ENCODE results near the gene IL6ST. TPM values are rescaled to one million over a fixed set of nuclear protein-coding genes. Genes with fewer than 3 reads are reported as not detected.
"Not testable (repeated sequence)": the region's sequence is repeated elsewhere in the genome, so short reads cannot be mapped to it uniquely, and the experiment has no call there.

Gene IL6ST
- total RNA-seq, 1 donor: 458 TPM

DNA sequence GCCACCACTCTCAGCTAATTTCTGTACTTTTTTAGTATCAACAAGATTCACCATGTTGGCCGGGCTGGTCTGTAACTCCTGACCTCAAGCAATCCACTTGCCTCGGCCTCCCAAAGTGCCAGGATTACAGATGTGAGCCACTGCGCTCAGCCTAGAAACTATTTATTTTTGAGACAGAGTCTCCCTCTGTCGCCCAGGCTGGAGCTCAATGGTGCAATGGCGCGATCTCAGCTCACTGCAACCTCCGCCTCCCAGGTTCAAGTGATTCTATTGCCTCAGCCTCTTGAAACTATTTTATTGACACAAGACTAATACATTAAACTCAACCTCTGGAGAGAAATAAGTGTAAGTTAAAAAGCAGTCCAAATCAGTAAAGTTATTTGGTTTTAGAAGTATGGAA is 34.0 kb downstream of the IL6ST start:
- H3K27me3 ChIP-seq (ENCODE audit: insufficient read depth, low read length): no peaks in the 10 kb centered on the region
- H3K9me3 ChIP-seq (ENCODE audit: low read depth, low read length): no peaks in the 10 kb centered on the region
- no peak overlapping the region for H3K4me3 ChIP-seq (ENCODE audit: low read length)
- no peaks in the 10 kb centered on the region for H3K4me1 ChIP-seq (ENCODE audit: insufficient read depth, low read length)

DNA sequence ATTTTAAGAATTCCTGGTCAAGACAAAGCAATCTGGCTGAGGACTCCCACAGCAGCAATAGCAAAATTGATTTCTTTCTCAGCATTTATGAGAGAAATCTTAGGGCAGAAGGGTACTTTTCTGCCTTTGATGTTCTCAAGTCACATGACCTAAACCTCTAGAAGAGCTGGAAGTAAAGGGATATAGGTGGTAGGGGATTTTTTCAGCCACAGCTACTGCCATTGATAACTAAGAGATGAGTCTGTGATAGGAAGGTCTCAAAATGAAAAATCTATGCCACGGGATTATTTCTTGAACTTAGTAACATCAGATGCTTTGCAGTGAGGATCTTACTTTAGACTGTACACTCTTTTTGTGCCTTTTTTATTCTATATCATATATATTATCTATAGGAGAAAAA is 35.6 kb downstream of the IL6ST start:
- Histone ChIP-seq H3K4me1 (ENCODE audit: insufficient read depth, low read length) (no peaks in the 10 kb centered on the region), H3K9me3 (ENCODE audit: low read depth, low read length) (no peaks in the 10 kb centered on the region), H3K27me3 (ENCODE audit: insufficient read depth, low read length) (no peaks in the 10 kb centered on the region), H3K4me3 (ENCODE audit: low read length) (no peak overlapping the region)

DNA sequence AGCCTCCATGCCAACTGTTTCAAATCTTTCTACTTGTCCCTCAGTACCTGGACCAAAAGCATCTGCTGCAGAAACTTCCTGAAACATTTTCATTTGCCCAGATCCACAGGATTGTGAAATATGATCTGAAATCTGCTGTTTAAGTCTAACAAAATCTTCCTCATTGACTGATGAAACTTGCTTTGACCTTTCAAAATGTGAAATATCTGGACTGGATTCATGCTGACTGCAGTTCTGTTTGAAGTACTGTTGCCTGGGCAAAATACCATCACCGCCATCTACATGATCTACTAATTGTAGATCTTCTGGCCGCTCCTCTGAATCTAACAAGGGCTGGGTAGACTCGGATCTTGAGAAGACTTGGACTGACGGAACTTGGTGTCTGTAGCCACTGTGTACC is 53.6 kb downstream of the IL6ST start:
- not testable (repeated sequence) for H3K4me3 ChIP-seq (ENCODE audit: low read length); H3K27me3 ChIP-seq (ENCODE audit: insufficient read depth, low read length); H3K9me3 ChIP-seq (ENCODE audit: low read depth, low read length); H3K4me1 ChIP-seq (ENCODE audit: insufficient read depth, low read length)

DNA sequence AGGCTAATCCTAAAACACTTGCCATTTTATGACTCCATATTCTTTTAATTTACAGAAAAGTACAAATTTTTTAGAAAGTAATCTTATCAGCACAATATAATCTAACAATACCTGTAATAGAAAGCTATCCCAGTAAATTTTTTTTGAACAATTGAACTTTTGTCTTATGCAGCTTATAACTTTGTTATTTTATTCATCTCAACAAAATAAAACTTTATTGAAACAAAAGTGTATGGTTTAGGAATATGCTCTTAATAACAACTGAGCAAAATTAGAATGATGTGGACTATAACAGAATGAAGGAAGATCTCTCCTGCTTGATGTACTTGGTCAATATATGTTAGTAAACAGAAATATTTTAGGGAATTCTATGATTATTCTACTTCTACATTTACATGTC is 57.2 kb downstream of the IL6ST start:
- not testable (repeated sequence) for H3K9me3 ChIP-seq (ENCODE audit: low read depth, low read length); H3K4me3 ChIP-seq (ENCODE audit: low read length); H3K27me3 ChIP-seq (ENCODE audit: insufficient read depth, low read length); H3K4me1 ChIP-seq (ENCODE audit: insufficient read depth, low read length)

DNA sequence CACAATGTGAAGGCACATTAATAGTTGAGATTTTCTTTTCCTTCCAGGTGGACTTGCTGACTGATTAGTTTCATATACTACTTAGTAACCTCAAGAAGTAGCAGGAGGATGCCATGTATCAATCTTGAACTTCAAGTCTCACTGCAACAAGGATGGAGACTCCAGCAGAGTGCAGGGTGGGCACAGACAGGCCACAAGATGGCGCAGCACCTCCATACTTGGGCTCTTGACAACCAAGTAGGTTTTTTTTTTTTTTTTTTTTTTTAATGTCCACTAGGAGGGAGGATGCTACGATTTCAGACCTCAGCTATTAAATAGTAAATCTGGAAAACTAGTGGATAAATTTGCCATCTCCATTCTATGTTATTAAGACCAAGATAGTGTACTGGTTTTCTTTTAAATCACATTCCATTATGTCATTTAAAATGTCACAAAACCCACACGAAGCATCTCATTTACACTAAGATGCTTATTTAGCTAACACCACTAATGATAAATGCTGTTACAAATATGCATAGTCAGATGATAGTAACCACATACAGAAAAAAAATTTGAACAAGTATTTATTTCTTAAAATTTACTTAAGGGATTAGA is 58.6 kb downstream of the IL6ST start:
- Histone ChIP-seq H3K27me3 (ENCODE audit: insufficient read depth, low read length) (no peaks in the 10 kb centered on the region), H3K4me3 (ENCODE audit: low read length) (no peak overlapping the region), H3K9me3 (ENCODE audit: low read depth, low read length) (no peaks in the 10 kb centered on the region), H3K4me1 (ENCODE audit: insufficient read depth, low read length) (no peaks in the 10 kb centered on the region)

DNA sequence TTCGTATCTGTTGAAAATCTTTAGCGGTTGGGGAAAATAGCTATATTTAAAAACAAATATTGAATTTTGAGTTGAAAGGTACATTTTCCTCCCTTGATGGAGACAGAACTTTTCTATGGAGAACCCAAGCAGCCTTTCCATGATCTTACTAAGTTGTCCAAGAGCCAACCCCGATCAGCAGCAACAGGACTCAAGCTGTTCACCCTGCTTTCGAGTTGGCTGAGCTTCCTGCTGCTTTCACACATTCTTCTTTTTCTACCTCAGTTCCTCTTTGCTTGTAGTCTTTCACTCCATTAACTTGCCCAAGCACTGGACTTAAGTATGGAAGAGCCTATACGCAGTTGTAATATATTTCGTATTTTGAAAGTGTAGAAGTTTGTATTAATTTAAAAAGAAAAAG is 59.4 kb downstream of the IL6ST start:
- Histone ChIP-seq H3K4me3 (ENCODE audit: low read length) (no peak overlapping the region), H3K9me3 (ENCODE audit: low read depth, low read length) (no peaks in the 10 kb centered on the region), H3K27me3 (ENCODE audit: insufficient read depth, low read length) (no peaks in the 10 kb centered on the region), H3K4me1 (ENCODE audit: insufficient read depth, low read length) (no peaks in the 10 kb centered on the region)

DNA sequence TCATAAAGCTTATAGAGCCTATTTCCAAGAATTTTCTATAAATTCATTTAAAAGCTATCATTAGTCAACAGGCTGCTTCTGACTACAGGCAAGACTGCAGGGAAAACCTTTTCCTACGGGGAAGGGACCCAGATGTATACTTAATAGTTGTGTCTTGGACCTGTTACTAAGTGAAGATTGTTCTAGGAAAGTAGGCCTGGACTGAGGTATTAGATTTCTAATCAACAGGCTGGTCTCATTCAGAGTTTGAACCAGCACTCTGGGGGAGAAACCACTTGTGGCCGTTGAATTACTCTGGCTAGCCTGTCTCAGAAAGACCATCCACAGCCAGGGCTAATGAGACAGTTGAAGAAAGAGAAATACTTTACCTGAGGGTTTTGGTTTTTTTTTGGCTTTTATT is 60.0 kb downstream of the IL6ST start:
- no peaks in the 10 kb centered on the region for H3K9me3 ChIP-seq (ENCODE audit: low read depth, low read length)
- H3K4me1 ChIP-seq (ENCODE audit: insufficient read depth, low read length): no peaks in the 10 kb centered on the region
- H3K4me3 ChIP-seq (ENCODE audit: low read length): no peak overlapping the region
- no peaks in the 10 kb centered on the region for H3K27me3 ChIP-seq (ENCODE audit: insufficient read depth, low read length)

DNA sequence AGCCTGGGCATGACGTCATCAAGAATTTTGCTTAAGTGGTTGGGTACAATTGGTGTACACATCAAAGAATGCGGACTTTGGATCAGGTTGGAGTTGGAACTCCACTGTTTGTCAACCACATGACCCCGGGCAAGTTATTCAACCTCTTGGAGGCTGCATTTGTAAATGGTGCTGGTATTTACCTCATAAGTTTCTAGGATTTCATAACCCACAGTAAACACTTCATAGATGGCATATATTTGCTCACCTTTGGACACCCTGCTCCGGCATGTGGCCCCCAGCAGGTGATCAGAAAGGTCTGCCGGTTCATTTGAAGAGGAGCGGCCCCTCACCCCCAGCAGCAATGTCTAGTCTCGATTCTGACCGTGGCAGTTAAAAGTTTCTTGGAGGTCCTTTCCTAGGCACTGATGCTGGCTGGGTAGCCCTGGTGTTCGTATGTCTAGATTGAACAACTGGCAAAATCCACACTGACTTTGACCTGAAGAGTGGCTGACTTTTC is 60.6 kb downstream of the IL6ST start:
- Histone ChIP-seq H3K4me3 (ENCODE audit: low read length) (no peak overlapping the region), H3K4me1 (ENCODE audit: insufficient read depth, low read length) (no peaks in the 10 kb centered on the region), H3K9me3 (ENCODE audit: low read depth, low read length) (no peaks in the 10 kb centered on the region), H3K27me3 (ENCODE audit: insufficient read depth, low read length) (no peaks in the 10 kb centered on the region)

DNA sequence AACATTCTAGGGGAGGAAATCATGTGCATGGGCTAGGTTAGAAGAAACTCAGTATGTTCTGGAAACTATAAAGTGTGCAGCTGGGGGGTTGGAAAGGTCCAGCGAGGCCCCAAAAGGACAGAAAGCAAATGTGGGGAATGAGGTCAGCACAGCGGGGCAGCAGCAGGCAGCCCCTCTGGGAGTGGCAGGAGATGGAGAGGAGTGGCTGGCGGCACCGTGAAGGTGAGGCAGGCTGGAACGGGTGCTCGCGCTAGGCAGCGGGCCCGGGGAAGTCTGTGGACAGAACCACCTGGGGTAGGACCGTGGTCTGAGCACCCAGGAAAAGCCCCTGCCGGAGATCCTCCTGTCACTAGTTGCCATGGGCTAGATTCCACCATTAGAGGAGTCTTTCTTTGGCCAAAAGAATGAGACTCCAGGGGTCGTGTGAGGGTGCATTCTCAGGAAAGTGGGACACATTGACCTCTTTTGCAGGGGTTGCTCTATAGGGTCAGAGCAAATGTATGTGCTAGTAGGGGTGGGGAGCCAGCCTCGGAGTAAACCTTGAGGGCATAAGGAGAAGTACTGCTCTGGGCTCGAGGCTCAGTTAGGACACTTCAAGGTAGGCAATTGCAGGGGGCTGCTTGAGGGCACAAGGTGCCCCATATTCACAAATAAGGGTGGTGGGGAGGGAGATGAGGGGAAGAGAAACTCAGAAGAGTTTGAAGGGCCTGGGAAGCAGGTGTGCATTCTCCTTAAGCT is 61.2 kb downstream of the IL6ST start:
- Histone ChIP-seq H3K4me1 (ENCODE audit: insufficient read depth, low read length) (no peaks in the 10 kb centered on the region), H3K9me3 (ENCODE audit: low read depth, low read length) (no peaks in the 10 kb centered on the region), H3K4me3 (ENCODE audit: low read length) (no peak overlapping the region), H3K27me3 (ENCODE audit: insufficient read depth, low read length) (no peaks in the 10 kb centered on the region)

DNA sequence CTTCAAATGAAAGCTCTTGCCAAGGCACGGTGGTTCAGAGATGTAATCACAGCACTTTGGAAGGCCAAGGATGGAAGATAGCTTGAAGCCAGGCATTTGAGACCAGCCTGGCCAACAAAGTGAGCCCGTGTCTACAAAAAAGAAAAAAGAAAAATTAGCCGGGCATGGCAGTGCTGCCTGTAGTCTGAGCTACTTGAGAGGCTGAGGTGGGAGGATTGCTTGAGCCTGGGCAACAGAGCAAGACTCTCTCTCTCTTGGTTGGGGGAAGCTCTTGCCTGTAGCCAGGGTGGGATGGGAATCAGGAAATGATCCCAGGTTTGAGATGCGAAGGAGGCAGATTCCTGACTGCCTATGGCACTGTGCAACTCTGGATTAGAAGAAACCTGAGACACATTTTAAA is 62.1 kb downstream of the IL6ST start:
- Histone ChIP-seq H3K9me3 (ENCODE audit: low read depth, low read length) (no peaks in the 10 kb centered on the region), H3K27me3 (ENCODE audit: insufficient read depth, low read length) (no peaks in the 10 kb centered on the region), H3K4me3 (ENCODE audit: low read length) (no peak overlapping the region), H3K4me1 (ENCODE audit: insufficient read depth, low read length) (no peaks in the 10 kb centered on the region)

DNA sequence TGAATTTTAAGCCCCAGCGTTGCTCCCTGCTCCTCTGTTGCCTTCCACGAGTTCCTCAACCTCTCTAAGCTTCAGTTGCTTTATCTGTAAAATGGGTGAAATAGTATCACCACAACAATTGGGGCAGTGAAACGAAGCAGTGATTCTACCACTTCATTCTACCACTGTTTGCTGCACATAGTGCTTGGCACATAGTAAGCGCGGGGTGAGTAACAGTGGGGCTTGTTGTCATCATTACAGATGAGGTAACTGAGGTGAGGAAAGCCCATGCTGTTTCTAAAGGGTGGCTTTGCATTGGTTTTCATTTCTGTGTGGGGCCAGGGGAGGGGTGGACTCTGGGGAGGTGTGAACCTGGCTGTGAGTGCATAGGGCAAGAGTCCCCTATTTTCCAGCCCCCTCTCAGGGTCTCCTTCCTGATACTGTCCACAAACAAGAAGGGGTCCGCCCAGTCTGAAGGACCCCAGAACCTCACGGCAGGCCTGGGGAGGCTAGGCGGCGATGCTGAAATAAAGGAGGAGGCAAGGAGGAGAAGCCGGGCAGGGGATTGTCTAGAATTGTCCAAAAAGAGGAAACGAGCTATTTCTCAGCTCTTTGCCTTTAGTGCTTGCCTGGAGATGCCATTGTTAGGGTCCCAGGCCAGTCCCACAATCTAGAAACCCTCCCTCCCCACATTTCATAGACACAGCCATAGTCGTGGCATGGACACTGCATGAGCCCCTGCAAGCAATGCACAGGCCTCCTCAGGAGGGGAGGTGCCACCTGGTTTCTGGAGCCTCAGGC is 65.6 kb downstream of the IL6ST start:
- Histone ChIP-seq H3K4me1 (ENCODE audit: insufficient read depth, low read length) (no peaks in the 10 kb centered on the region), H3K9me3 (ENCODE audit: low read depth, low read length) (no peaks in the 10 kb centered on the region), H3K27me3 (ENCODE audit: insufficient read depth, low read length) (no peaks in the 10 kb centered on the region), H3K4me3 (ENCODE audit: low read length) (no peak overlapping the region)

DNA sequence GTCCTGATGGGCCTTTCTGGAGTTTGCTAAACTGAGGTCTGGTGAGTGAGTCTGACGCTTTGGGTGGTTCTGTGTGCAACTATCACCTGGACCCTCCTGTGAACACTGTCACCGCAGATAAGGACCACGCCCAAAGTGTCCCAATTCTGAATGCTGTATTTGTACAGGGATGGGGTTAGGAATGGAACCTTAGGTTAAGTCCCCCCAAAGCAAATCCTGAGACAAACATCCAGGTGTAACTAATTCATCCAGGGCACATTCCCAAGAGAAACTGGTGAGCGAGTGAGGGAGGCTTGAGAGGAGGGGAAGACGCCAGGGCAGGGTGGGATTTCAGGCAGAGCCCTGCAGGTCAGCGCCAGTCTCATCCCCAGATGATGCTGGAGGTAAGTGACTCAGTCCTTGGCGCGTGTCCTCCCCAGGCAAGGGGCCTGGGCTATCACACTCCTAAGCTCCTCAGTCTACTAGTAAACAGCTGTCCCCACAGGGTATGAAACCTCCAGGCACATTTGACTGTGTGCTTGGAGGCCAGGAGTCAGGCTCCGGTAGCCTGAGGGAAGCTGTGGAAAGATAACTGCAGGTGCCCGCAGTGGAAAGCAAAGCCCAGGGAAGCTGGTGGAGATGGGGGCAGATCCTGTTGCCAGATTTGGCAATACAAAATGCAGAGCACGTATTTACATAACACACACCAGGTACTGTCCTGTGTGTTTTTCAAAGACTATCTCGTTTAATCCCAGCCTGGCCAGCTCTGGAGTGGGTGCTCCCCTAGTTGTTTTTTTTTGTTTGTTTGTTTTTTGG is 66.7 kb downstream of the IL6ST start:
- Histone ChIP-seq H3K27me3 (ENCODE audit: insufficient read depth, low read length) (no peaks in the 10 kb centered on the region), H3K4me1 (ENCODE audit: insufficient read depth, low read length) (peaks cover 9% of the 10 kb centered on the region), H3K4me3 (ENCODE audit: low read length) (no peak overlapping the region), H3K9me3 (ENCODE audit: low read depth, low read length) (no peaks in the 10 kb centered on the region)

DNA sequence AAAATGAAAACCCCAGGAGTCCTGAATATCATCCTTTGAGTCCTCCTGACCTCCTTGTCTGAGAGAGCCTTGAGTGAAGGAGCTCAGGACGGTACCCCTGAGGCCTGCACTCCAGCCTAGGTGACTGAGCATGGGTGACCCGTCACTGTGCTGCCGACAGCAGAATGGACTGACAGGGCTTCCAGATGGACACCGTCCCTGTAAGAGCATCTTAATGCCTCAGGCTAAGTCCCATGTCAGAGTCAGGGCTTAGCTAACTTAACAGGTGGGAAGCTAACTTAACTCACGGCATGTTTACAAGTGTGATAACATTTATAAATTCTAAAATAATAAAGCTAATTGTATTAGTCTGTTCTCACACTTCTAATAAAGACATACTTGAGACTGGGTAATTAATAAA is 68.3 kb downstream of the IL6ST start:
- no peak overlapping the region for H3K4me3 ChIP-seq (ENCODE audit: low read length)
- peaks cover 14% of the 10 kb centered on the region for H3K4me1 ChIP-seq (ENCODE audit: insufficient read depth, low read length)
- no peaks in the 10 kb centered on the region for H3K9me3 ChIP-seq (ENCODE audit: low read depth, low read length)
- H3K27me3 ChIP-seq (ENCODE audit: insufficient read depth, low read length): no peaks in the 10 kb centered on the region

DNA sequence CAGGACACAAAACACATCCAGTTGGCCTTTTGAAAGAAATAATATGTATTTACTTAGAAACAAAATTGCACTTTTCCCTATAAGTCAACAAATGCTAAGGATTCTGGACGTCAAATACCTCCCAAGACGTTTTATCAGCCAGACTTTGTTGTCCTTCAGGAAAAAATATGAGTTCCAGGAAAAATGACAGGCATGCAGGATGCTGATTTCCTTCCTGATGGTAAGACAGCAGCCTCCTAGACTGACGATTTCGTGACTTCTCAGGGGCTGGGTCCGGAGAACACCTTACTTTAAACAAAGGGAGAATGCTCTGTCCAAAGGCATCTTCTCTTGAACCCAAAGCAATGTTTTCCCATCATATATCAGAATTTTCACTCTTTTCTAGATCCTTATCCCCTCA is 69.1 kb downstream of the IL6ST start:
- Histone ChIP-seq H3K27me3 (ENCODE audit: insufficient read depth, low read length) (no peaks in the 10 kb centered on the region), H3K4me3 (ENCODE audit: low read length) (no peak overlapping the region), H3K9me3 (ENCODE audit: low read depth, low read length) (no peaks in the 10 kb centered on the region), H3K4me1 (ENCODE audit: insufficient read depth, low read length) (peaks cover 14% of the 10 kb centered on the region)

DNA sequence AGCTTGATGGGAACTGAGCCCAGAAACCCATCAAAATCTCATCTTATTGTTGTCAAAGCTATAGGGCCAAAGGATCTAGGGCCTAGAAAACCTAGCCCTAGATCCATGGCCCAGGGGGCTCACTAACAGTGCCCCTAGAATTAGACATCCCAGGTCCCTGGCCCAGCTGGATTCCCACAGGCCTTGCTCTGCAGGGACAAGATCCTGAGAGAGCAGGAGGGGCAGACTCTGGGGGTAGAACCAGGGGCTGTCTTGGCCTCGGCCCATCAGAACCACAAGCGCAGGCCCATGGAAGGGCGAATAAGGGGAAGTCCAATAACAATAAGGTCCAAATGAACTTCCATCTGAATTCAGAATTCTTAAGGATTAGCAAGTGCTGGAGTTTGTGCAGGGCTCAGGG is 69.6 kb downstream of the IL6ST start:
- peaks cover 14% of the 10 kb centered on the region for H3K4me1 ChIP-seq (ENCODE audit: insufficient read depth, low read length)
- no peaks in the 10 kb centered on the region for H3K9me3 ChIP-seq (ENCODE audit: low read depth, low read length)
- no peak overlapping the region for H3K4me3 ChIP-seq (ENCODE audit: low read length)
- H3K27me3 ChIP-seq (ENCODE audit: insufficient read depth, low read length): no peaks in the 10 kb centered on the region
